ENCODE results near the gene MALRD1. TPM values are rescaled to one million over a fixed set of nuclear protein-coding genes. Genes with fewer than 3 reads are reported as not detected.

Gene MALRD1
- total RNA-seq, 1 experiment from 2014 or later = 0.69 TPM

GRCh38 chr10:19689231-19689630 lies 640.6 kb downstream of the MALRD1 start:
- no peak for DNase-seq
- Histone ChIP-seq H3K4me3 (ENCODE audit: insufficient read depth, low read depth, low read length) (no peak overlapping the region), H3K36me3 (replicated peaks; ENCODE audit: control insufficient read depth, insufficient read depth, low read length) (no peaks in the 10 kb centered on the region), H3K27me3 (ENCODE audit: control insufficient read depth, insufficient read depth, low read length) (no peaks in the 10 kb centered on the region)

DNA sequence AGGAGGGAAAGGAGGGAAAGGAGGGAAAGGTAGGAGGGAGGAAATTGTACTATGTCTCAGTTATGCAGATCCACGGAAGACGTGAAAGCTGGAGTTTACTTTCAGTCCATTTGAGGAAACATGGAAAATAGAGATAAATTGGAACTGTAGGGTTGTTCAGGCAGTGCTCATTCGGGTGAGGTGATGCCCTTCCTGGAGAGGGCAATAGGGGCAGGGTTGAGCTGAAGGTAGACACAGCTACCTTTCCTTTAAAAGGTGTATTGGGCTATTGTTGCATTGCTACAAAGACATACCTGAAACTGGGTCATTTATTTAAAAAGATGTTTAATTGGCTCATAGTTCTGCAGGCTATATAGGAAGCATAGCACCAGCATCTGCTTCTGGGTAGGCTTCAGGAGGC lies 650.7 kb downstream of the MALRD1 start:
- DNase-seq = no peak
- no peaks in the 10 kb centered on the region for H3K36me3 ChIP-seq (replicated peaks; ENCODE audit: control insufficient read depth, insufficient read depth, low read length)
- no peak overlapping the region for H3K4me3 ChIP-seq (ENCODE audit: insufficient read depth, low read depth, low read length)
- H3K27me3 ChIP-seq (ENCODE audit: control insufficient read depth, insufficient read depth, low read length) = no peaks in the 10 kb centered on the region

- Histone ChIP-seq H3K4me3 (ENCODE audit: insufficient read depth, low read depth, low read length) (no peak overlapping the region), H3K36me3 (replicated peaks; ENCODE audit: control insufficient read depth, insufficient read depth, low read length) (no peaks in the 10 kb centered on the region), H3K27me3 (ENCODE audit: control insufficient read depth, insufficient read depth, low read length) (no peaks in the 10 kb centered on the region)
- no peak for DNase-seq
Measured at GRCh38 chr10:19701427-19702052, 652.9 kb downstream of the MALRD1 start.

DNA sequence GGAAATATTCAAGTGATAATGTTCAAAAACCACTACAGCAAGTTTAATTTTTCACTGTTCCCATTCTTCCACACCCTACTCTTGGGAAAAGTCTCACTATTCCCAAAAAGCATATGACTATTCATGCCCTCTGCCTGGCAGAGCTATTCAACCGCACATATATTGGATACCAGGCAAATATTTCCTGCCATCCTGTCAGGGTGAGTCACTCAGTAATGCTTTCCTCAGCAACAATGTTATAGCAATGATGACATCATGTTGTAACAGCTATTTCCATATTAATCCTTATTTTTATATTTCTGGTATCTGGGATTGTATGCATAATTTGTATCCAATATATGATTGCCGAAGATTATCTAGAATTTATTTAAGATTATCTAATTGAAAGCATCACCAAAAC lies 653.6 kb downstream of the MALRD1 start:
- H3K4me3 ChIP-seq (ENCODE audit: insufficient read depth, low read depth, low read length) = no peak overlapping the region
- no peak for DNase-seq
- H3K36me3 ChIP-seq (replicated peaks; ENCODE audit: control insufficient read depth, insufficient read depth, low read length) = no peaks in the 10 kb centered on the region
- no peaks in the 10 kb centered on the region for H3K27me3 ChIP-seq (ENCODE audit: control insufficient read depth, insufficient read depth, low read length)

GRCh38 chr10:19704544-19704943 lies 655.9 kb downstream of the MALRD1 start:
- Histone ChIP-seq H3K4me3 (ENCODE audit: insufficient read depth, low read depth, low read length) (no peak overlapping the region), H3K36me3 (replicated peaks; ENCODE audit: control insufficient read depth, insufficient read depth, low read length) (no peaks in the 10 kb centered on the region), H3K27me3 (ENCODE audit: control insufficient read depth, insufficient read depth, low read length) (no peaks in the 10 kb centered on the region)
- no peak for DNase-seq

DNA sequence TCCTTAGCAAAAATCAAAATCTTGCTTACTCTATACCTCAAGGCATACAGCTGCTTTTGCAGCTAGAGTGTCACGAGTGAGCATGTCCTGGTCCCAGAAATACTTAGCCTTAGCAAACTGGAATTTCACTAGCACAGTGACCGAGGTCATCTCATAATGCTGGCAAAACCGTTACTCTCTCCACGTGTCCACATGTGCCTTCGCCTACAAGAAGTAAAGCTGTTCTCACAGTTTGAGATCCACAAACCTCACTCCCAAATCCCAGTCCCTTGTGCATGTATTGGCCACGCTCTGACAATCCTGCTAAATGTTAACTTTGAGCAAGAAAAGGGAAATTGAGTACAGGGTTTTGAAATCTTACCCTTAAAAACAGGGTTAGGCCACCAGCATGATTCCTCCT lies 656.6 kb downstream of the MALRD1 start:
- Histone ChIP-seq H3K4me3 (ENCODE audit: insufficient read depth, low read depth, low read length) (no peak overlapping the region), H3K27me3 (ENCODE audit: control insufficient read depth, insufficient read depth, low read length) (no peaks in the 10 kb centered on the region), H3K36me3 (replicated peaks; ENCODE audit: control insufficient read depth, insufficient read depth, low read length) (no peaks in the 10 kb centered on the region)
- DNase-seq = no peak

DNA sequence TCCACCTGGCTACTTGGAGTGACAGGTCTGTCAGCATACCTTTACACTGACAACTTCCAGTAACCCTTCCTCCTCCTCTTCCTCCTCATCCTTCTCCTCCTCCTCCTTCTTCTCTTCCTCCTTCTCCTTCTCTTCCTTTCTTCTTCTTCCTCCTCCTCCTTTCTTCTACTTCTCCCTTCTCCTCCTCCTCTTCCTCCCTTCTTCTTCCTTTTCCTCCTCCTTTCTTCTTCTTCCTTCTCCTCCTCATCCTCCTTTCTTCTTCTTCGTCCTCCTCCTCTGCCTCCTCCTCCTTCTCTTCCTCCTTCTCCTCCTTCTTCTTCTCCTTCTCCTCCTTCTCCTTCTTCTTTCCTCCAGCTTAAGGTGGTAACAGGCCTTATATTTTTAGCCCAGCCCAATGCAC lies 658.3 kb downstream of the MALRD1 start:
- Histone ChIP-seq H3K27me3 (ENCODE audit: control insufficient read depth, insufficient read depth, low read length) (no peaks in the 10 kb centered on the region), H3K4me3 (ENCODE audit: insufficient read depth, low read depth, low read length) (no peak overlapping the region), H3K36me3 (replicated peaks; ENCODE audit: control insufficient read depth, insufficient read depth, low read length) (no peaks in the 10 kb centered on the region)
- no peak for DNase-seq

DNA sequence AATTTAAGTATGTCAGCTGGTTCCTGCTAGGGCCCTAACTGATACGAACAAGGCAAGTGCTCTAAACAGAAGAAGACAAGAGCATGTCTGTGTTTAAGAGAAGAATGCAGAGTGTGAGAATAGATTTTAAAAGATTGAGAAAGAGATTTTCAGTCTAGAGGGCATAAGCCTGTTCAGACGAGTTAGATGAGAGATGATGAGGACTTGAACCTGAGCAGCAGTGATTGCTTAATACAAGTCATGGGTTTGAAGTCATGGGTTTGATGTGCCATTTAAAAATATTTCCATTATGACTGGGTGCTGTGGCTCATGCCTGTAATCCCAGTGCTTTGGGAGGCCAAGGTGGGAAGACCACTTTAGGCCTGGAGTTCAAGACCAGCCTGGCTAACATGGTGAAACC lies 658.8 kb downstream of the MALRD1 start:
- no peak for DNase-seq
- Histone ChIP-seq H3K4me3 (ENCODE audit: insufficient read depth, low read depth, low read length) (no peak overlapping the region), H3K27me3 (ENCODE audit: control insufficient read depth, insufficient read depth, low read length) (no peaks in the 10 kb centered on the region), H3K36me3 (replicated peaks; ENCODE audit: control insufficient read depth, insufficient read depth, low read length) (no peaks in the 10 kb centered on the region)

- DNase-seq = no peak
- Histone ChIP-seq H3K27me3 (ENCODE audit: control insufficient read depth, insufficient read depth, low read length) (no peaks in the 10 kb centered on the region), H3K36me3 (replicated peaks; ENCODE audit: control insufficient read depth, insufficient read depth, low read length) (no peaks in the 10 kb centered on the region), H3K4me3 (ENCODE audit: insufficient read depth, low read depth, low read length) (no peak overlapping the region)
Measured at GRCh38 chr10:19708031-19708430, 659.4 kb downstream of the MALRD1 start.

DNA sequence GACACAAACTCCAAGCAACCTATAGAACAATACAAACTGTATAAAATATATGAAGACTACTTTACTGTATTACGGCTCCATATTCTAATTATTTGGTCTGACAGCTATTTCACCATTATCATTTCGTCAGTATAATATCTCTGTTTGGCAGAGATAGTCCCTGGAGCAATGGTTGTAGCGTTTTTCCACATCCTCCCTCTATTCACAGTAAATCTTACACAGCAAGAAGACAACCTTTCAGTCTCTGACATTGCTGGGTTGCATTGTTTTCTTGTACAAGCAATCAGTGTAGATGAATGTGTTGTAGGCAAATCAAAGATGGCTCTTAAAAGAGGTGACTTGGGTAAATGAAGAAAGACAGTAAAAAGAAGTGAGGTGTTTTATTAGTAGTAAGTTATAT lies 662.0 kb downstream of the MALRD1 start:
- DNase-seq = no peak
- H3K4me3 ChIP-seq (ENCODE audit: insufficient read depth, low read depth, low read length) = no peak overlapping the region
- H3K27me3 ChIP-seq (ENCODE audit: control insufficient read depth, insufficient read depth, low read length) = no peaks in the 10 kb centered on the region
- H3K36me3 ChIP-seq (replicated peaks; ENCODE audit: control insufficient read depth, insufficient read depth, low read length) = no peaks in the 10 kb centered on the region

GRCh38 chr10:19713159-19713558 lies 664.6 kb downstream of the MALRD1 start:
- H3K4me3 ChIP-seq (ENCODE audit: insufficient read depth, low read depth, low read length) = no peak overlapping the region
- no peaks in the 10 kb centered on the region for H3K27me3 ChIP-seq (ENCODE audit: control insufficient read depth, insufficient read depth, low read length)
- no peaks in the 10 kb centered on the region for H3K36me3 ChIP-seq (replicated peaks; ENCODE audit: control insufficient read depth, insufficient read depth, low read length)
- DNase-seq = no peak

GRCh38 chr10:19713800-19714525 lies 665.4 kb downstream of the MALRD1 start:
- Histone ChIP-seq H3K36me3 (replicated peaks; ENCODE audit: control insufficient read depth, insufficient read depth, low read length) (no peaks in the 10 kb centered on the region), H3K4me3 (ENCODE audit: insufficient read depth, low read depth, low read length) (no peak overlapping the region), H3K27me3 (ENCODE audit: control insufficient read depth, insufficient read depth, low read length) (no peaks in the 10 kb centered on the region)
- peak; percentile 38 for DNase-seq

DNA sequence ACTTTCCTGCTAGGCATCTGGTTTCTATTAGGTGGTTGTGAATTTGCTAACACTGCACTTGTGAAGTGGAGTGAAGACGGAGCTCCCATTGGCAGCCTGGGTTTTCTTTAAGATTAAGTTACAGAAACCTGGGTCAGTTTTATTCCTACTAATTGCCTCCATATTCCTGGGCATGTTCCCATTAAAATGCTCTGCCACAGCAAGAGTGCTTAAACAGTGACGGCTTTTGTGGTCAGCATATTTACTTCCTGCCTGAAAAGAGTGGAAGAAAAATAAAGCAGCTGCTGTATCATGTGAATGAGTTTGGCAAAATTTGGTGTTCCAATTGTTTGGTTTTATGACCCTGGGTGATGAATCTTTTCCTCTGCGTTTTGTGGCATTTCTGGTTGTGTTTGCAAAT lies 670.7 kb downstream of the MALRD1 start:
- no peaks in the 10 kb centered on the region for H3K27me3 ChIP-seq (ENCODE audit: control insufficient read depth, insufficient read depth, low read length)
- H3K4me3 ChIP-seq (ENCODE audit: insufficient read depth, low read depth, low read length) = no peak overlapping the region
- no peaks in the 10 kb centered on the region for H3K36me3 ChIP-seq (replicated peaks; ENCODE audit: control insufficient read depth, insufficient read depth, low read length)
- DNase-seq = no peak

DNA sequence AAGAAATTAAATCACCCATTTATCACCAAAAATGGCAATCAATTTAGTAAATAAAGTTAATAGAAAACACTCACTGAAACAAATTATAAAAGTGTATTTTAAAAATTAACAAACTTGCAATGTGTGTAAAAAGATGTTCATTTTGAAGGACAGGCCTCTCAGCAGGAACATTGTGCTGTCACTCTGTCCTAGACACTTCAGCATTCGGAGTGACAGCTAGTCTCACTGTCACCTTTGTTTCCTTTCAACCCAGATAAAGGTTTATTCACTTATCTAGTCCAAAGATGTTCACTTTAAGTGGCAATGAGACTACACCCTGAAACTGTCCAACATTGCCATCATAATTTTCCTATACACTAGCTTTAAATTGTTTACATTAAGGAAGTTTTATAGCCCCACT lies 675.7 kb downstream of the MALRD1 start:
- DNase-seq = no peak
- H3K36me3 ChIP-seq (replicated peaks; ENCODE audit: control insufficient read depth, insufficient read depth, low read length) = no peaks in the 10 kb centered on the region
- no peak overlapping the region for H3K4me3 ChIP-seq (ENCODE audit: insufficient read depth, low read depth, low read length)
- no peaks in the 10 kb centered on the region for H3K27me3 ChIP-seq (ENCODE audit: control insufficient read depth, insufficient read depth, low read length)

DNA sequence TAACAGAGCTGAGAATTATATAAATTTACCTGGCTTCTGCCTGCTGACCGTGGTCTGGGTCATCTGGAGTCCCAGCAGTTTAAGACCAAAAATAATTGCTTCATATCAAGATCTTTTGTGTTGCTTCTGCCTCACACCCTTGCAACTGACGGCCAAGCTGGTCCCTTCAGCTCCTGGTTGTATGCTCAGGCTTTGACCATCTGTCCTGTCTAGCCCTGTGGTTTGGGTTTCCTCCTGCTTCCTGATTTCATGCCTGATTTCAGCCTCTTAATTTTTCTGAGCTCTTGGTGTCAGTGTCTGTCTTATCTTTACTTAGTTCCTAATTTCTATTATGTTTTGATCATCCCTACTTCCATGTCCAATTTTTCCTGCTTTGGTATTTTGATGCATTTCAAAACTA lies 679.8 kb downstream of the MALRD1 start:
- no peak for DNase-seq
- Histone ChIP-seq H3K36me3 (replicated peaks; ENCODE audit: control insufficient read depth, insufficient read depth, low read length) (no peaks in the 10 kb centered on the region), H3K27me3 (ENCODE audit: control insufficient read depth, insufficient read depth, low read length) (no peaks in the 10 kb centered on the region), H3K4me3 (ENCODE audit: insufficient read depth, low read depth, low read length) (no peak overlapping the region)
